ENCODE results near the gene CXXC5. TPM values are rescaled to one million over a fixed set of nuclear protein-coding genes. Genes with fewer than 3 reads are reported as not detected.

CXXC5 gene
- total RNA-seq, 1 donor from 2014 or later = 33.0 TPM

- DNase-seq (ENCODE audit: low spot score) = no peak
Measured at GRCh38 chr5:139664086-139664693, 16.0 kb downstream of the CXXC5 start.

GRCh38 chr5:139664727-139665351, 16.7 kb downstream of the CXXC5 start:
- no peak for DNase-seq (ENCODE audit: low spot score)

- DNase-seq (ENCODE audit: low spot score) = no peak
Measured at GRCh38 chr5:139665626-139666025, 17.5 kb downstream of the CXXC5 start.

- no peak for DNase-seq (ENCODE audit: low spot score)
Measured at GRCh38 chr5:139666551-139666950, 18.4 kb downstream of the CXXC5 start.

- DNase-seq (ENCODE audit: low spot score) = no peak
Measured at GRCh38 chr5:139667001-139667729, 19.0 kb downstream of the CXXC5 start.

- no peak for DNase-seq (ENCODE audit: low spot score)
Measured at GRCh38 chr5:139667730-139668063, 19.5 kb downstream of the CXXC5 start.

GRCh38 chr5:139668064-139668880, 20.1 kb downstream of the CXXC5 start:
- no peak for DNase-seq (ENCODE audit: low spot score)

GRCh38 chr5:139668924-139669661, 20.9 kb downstream of the CXXC5 start:
- no peak for DNase-seq (ENCODE audit: low spot score)

GRCh38 chr5:139669662-139670368, 21.7 kb downstream of the CXXC5 start:
- no peak for DNase-seq (ENCODE audit: low spot score)

GRCh38 chr5:139670369-139671095, 22.4 kb downstream of the CXXC5 start:
- no peak for DNase-seq (ENCODE audit: low spot score)

GRCh38 chr5:139671096-139671841, 23.1 kb downstream of the CXXC5 start:
- DNase-seq (ENCODE audit: low spot score) = no peak

- DNase-seq (ENCODE audit: low spot score) = no peak
Measured at GRCh38 chr5:139675213-139675612, 27.1 kb downstream of the CXXC5 start.

GRCh38 chr5:139675825-139676224, 27.7 kb downstream of the CXXC5 start:
- no peak for DNase-seq (ENCODE audit: low spot score)

GRCh38 chr5:139676406-139676805, 28.3 kb downstream of the CXXC5 start:
- DNase-seq (ENCODE audit: low spot score) = no peak

GRCh38 chr5:139676951-139677735, 29.0 kb downstream of the CXXC5 start:
- no peak for DNase-seq (ENCODE audit: low spot score)

GRCh38 chr5:139677736-139678613, 29.8 kb downstream of the CXXC5 start:
- no peak for DNase-seq (ENCODE audit: low spot score)

All from mesenteric fat pad (tissue), 1 donor.